Stimulated activated CD4-positive, alpha-beta T cell treated with anti-CD3 and anti-CD28 coated beads, Interleukin-12 subunit alpha, Interleukin-12 subunit beta, amount 100 ng/mL, for 24 hours (primary cell): Measurements from ENCODE around the gene MANEAL.

ENCODE experiments used
- DNase-seq, 2 experiments: peaks; one replicate each; pipeline ENCODE4 v3.0.0-alpha.2; 2020; ENCODE audit warnings: low read depth in 2 of 2

Gene MANEAL

GRCh38 chr1:37778654-37779053, 15.0 kb upstream of the MANEAL start:
- DNase-seq: no peak

GRCh38 chr1:37782491-37782890, 11.2 kb upstream of the MANEAL start:
- no peak for DNase-seq

GRCh38 chr1:37792943-37793686, 532 bp upstream of the MANEAL start:
- no peak for DNase-seq

GRCh38 chr1:37794372-37795339, 1.0 kb downstream of the MANEAL start:
- no peak for DNase-seq

GRCh38 chr1:37795340-37796125, 1.9 kb downstream of the MANEAL start:
- peak in 1 of 2 experiments; percentile 50 for DNase-seq

GRCh38 chr1:37797750-37798345, 4.2 kb downstream of the MANEAL start:
- DNase-seq: no peak

GRCh38 chr1:37802439-37802838, 8.8 kb downstream of the MANEAL start:
- no peak for DNase-seq

- DNase-seq: no peak
These were observed 13.5 kb downstream of the MANEAL start for GRCh38 chr1:37807220-37807554.

- DNase-seq: peak; percentile 90 to 91
These were observed 14.1 kb downstream of the MANEAL start, which contains the start of the genes C1orf122 and YRDC for GRCh38 chr1:37807555-37808368. TSS of gene C1orf122 (plus strand) at chr1:37807790. CDS start at chr1:37808405, 615 bp downstream. TSS of gene YRDC (minus strand) at chr1:37808208. CDS start at chr1:37808180, 28 bp downstream.

- no peak for DNase-seq
These were observed 15.0 kb downstream of the MANEAL start for GRCh38 chr1:37808369-37809319.

GRCh38 chr1:37809942-37810341, 16.3 kb downstream of the MANEAL start:
- no peak for DNase-seq

GRCh38 chr1:37811027-37811655, 17.5 kb downstream of the MANEAL start:
- DNase-seq: peak in 1 of 2 experiments; percentile 52

GRCh38 chr1:37813529-37814145, 20.0 kb downstream of the MANEAL start:
- DNase-seq: no peak

GRCh38 chr1:37814252-37814651, 20.6 kb downstream of the MANEAL start:
- DNase-seq: no peak

- no peak for DNase-seq
These were observed 23.8 kb downstream of the MANEAL start for GRCh38 chr1:37817481-37817880.

- DNase-seq: no peak
These were observed 27.8 kb downstream of the MANEAL start for GRCh38 chr1:37821481-37821880.

GRCh38 chr1:37822906-37823815, 29.5 kb downstream of the MANEAL start:
- no peak for DNase-seq
